T-helper 22 cell (primary cell): Measurements from ENCODE around the gene PODXL.
A peak's percentile ranks its signal among the peaks of the same experiment; 100 is the strongest.

Source experiments
- DNase-seq: peaks from one replicate; pipeline ENCODE4 v3.0.0-alpha.2; 2020; ENCODE audit warnings: low read depth

Gene PODXL

GRCh38 chr7:131564640-131565039, 8.2 kb upstream of the PODXL start:
- no peak for DNase-seq

- no peak for DNase-seq
Observed at GRCh38 chr7:131563918-131564317, 7.5 kb upstream of the PODXL start.

GRCh38 chr7:131562941-131563340, 6.5 kb upstream of the PODXL start:
- no peak for DNase-seq

- no peak for DNase-seq
Observed at GRCh38 chr7:131560061-131560460, 3.6 kb upstream of the PODXL start.

- DNase-seq: no peak
Observed at GRCh38 chr7:131557652-131558385, 1.4 kb upstream of the PODXL start.

- DNase-seq: no peak
Observed at GRCh38 chr7:131556909-131557651, 652 bp upstream of the PODXL start.

- no peak for DNase-seq
Observed at GRCh38 chr7:131555552-131556052, 826 bp downstream of the PODXL start.

- no peak for DNase-seq
Observed at GRCh38 chr7:131554880-131555516, 1.4 kb downstream of the PODXL start.

GRCh38 chr7:131553931-131554330, 2.5 kb downstream of the PODXL start:
- DNase-seq: no peak

- no peak for DNase-seq
Observed at GRCh38 chr7:131552053-131552452, 4.4 kb downstream of the PODXL start.

GRCh38 chr7:131550846-131551245, 5.6 kb downstream of the PODXL start:
- DNase-seq: no peak

- no peak for DNase-seq
Observed at GRCh38 chr7:131548371-131548770, 8.1 kb downstream of the PODXL start.

GRCh38 chr7:131547589-131547988, 8.8 kb downstream of the PODXL start:
- no peak for DNase-seq

- peak; percentile 12 for DNase-seq
Observed at GRCh38 chr7:131546583-131547141, 9.8 kb downstream of the PODXL start.

- DNase-seq: no peak
Observed at GRCh38 chr7:131546126-131546525, 10.3 kb downstream of the PODXL start.

GRCh38 chr7:131544449-131545301, 11.8 kb downstream of the PODXL start:
- DNase-seq: no peak

GRCh38 chr7:131544021-131544420, 12.4 kb downstream of the PODXL start:
- no peak for DNase-seq

GRCh38 chr7:131543298-131543697, 13.1 kb downstream of the PODXL start:
- no peak for DNase-seq

- DNase-seq: no peak
Observed at GRCh38 chr7:131540491-131541162, 15.8 kb downstream of the PODXL start.

GRCh38 chr7:131538813-131539179, 17.6 kb downstream of the PODXL start:
- no peak for DNase-seq
